MG63 (cell line): ENCODE results near the gene EIF2AK3. TPM values are rescaled to one million over a fixed set of nuclear protein-coding genes. Genes with fewer than 3 reads are reported as not detected.
"Not testable (repeated sequence)": the region's sequence is repeated elsewhere in the genome, so short reads cannot be mapped to it uniquely, and the experiment has no call there.

ENCODE experiments used
- DNase-seq: peaks from one replicate; pipeline ENCODE4 v3.0.0-alpha.2; 2020
- H3K27me3 ChIP-seq: fragments of 250-450 bp; sonication (Bioruptor Pico); 2 replicates; pipeline ENCODE4 v1.5.1; 2020; ENCODE audit warnings: mild to moderate bottlenecking, moderate library complexity
- H3K36me3 ChIP-seq: fragments of 250-450 bp; sonication (Bioruptor Pico); 2 replicates; pipeline ENCODE4 v1.5.1; 2020; ENCODE audit warnings: mild to moderate bottlenecking, moderate library complexity
- H3K4me3 ChIP-seq: fragments of 250-450 bp; sonication (Bioruptor Pico); 2 replicates; pipeline ENCODE4 v1.5.1; 2020; ENCODE audit warnings: mild to moderate bottlenecking, moderate library complexity
- H3K9me3 ChIP-seq: fragments of 250-450 bp; sonication (Bioruptor Pico); 2 replicates; pipeline ENCODE4 v1.5.1; 2020; ENCODE audit warnings: mild to moderate bottlenecking, moderate library complexity
- total RNA-seq: library from RNA; depleted of rRNA; stranded (reverse); fragments of >200 nt; shearing (Covaris generic); gene quantifications from 2 replicates; pipeline ENCODE4 v1.2.3, GENCODE V29; 2014; ENCODE audit warnings: low replicate concordance

Gene EIF2AK3
- total RNA-seq, 1 experiment from 2014 or later = 10.4 TPM

DNA sequence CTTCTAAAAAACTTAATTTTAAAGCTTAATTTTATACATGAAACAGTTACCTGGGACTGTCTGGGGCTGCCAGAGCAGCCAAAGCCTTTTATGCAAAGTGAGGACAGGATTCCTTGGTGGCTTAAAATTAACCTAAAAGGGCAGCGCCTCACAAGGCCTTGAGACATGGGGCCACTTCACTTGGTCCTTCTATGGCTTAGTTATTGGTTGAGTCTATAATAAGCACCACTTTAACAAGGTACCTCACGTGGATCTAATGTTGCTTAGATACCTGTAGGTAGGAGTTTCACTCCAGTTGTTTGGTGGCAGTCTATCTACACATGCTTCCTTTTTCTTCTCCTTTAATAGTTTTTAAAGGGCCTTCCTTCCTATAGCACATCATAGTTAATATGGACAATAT, 51.6 kb downstream of the EIF2AK3 start:
- H3K9me3 ChIP-seq = no peaks in the 10 kb centered on the region
- H3K27me3 ChIP-seq = no peaks in the 10 kb centered on the region
- no peak overlapping the region for H3K4me3 ChIP-seq
- peaks cover 43% of the 10 kb centered on the region for H3K36me3 ChIP-seq
- no peak for DNase-seq

- Histone ChIP-seq H3K27me3 (no peaks in the 10 kb centered on the region), H3K36me3 (peaks cover 48% of the 10 kb centered on the region), H3K4me3 (no peak overlapping the region), H3K9me3 (no peaks in the 10 kb centered on the region)
- DNase-seq = no peak
These were observed 52.2 kb downstream of the EIF2AK3 start for GRCh38 chr2:88575051-88575450.

DNA sequence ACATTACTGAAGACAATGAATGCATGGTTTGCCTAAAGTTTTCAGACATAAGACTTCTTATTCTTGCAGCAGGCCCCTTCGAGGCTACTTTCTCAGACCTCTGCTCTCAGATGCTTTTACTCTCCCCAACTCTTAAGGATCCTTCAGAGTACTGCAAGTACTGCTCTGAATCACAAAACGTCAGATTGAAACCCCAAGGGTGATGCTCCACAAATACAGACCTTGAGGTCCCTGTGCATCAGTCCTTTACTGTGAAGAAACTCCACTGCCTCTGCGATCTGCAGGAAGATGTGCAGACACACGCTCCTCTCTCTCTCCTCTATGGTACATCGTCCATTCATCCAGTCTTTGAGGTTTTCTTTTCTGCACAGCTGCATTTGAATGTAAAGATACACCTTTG, 52.8 kb downstream of the EIF2AK3 start:
- DNase-seq = no peak
- Histone ChIP-seq H3K4me3 (no peak overlapping the region), H3K36me3 (peaks cover 50% of the 10 kb centered on the region), H3K27me3 (no peaks in the 10 kb centered on the region), H3K9me3 (no peaks in the 10 kb centered on the region)

GRCh38 chr2:88568179-88568578, 59.1 kb downstream of the EIF2AK3 start:
- no peaks in the 10 kb centered on the region for H3K9me3 ChIP-seq
- H3K27me3 ChIP-seq = no peaks in the 10 kb centered on the region
- peaks cover 22% of the 10 kb centered on the region for H3K36me3 ChIP-seq
- H3K4me3 ChIP-seq = no peak overlapping the region
- DNase-seq = no peak

DNA sequence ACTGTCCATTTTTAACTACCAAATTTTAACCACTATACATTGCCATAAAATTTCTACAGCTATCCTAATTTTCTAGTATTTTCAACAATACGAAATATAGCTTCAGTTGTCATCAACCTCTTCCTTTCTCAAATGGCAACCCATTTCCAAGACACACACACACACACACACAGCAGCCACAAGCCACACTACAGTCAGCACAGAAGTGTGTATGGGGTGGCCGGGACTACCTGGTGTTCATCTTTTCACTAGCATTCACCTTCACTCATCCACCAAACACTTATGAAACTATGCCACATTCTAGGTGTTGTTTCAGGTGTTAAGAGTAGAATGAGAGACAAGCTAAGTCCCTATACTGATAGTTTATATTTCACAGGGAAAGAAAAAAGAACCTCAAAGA, 62.9 kb downstream of the EIF2AK3 start:
- DNase-seq = no peak
- H3K27me3 ChIP-seq = no peaks in the 10 kb centered on the region
- peaks cover 16% of the 10 kb centered on the region for H3K36me3 ChIP-seq
- H3K9me3 ChIP-seq = no peaks in the 10 kb centered on the region
- H3K4me3 ChIP-seq = no peak overlapping the region

DNA sequence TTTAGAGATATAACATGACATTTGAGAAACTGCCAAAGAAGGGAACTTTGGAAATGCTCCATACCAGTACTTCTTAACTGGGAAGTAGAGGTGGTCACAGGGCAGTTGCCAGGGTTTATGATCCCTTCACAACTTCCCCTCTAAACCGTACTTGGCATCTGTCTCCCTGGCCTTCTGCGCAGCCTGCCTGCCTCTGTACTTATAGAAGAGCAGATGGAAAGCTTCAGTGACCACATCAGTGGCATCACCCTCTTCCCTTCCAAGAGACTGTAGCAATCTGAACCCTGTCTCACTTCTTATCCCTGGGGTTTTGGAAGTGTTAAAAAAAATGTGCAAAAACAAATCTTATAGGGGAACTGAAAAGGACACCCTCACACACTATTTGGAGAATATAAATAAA, 64.1 kb downstream of the EIF2AK3 start:
- no peaks in the 10 kb centered on the region for H3K9me3 ChIP-seq
- H3K4me3 ChIP-seq = no peak overlapping the region
- peaks cover 15% of the 10 kb centered on the region for H3K36me3 ChIP-seq
- H3K27me3 ChIP-seq = no peaks in the 10 kb centered on the region
- no peak for DNase-seq

DNA sequence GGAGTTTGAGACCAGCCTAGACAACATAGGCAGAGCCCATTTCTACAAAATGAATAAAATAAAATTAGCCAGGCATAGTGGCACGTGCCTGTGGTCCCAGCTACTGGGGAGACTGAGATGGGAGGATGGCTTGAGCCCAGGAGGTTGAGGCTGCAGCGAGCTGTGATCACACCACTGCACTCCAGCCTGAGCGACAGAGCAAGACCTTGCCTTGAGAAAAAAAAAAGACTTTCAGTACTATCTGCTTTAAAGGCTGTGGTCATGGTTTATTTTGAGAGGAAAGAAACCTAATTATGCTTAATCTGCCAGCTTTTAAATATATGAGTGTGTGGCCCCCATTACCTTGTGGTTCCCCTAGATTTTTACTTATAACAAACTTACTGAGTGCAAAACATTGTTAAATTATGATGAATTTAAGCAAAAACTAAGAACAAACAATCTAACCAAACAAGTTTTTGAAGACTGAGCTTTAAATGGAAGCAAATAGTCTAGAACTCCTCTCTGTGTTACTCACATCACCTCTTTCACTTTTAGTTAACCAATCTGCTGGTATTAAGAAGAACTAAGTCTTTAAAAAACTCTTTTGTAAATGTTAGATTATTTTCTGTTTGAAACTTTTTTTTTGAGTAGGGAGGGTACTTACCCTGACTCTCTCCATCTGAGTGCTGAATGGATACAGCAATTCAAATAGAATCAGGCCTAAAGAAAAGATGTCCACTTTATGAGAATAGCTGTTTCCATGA, 65.4 kb downstream of the EIF2AK3 start:
- peaks cover 21% of the 10 kb centered on the region for H3K36me3 ChIP-seq
- no peaks in the 10 kb centered on the region for H3K9me3 ChIP-seq
- DNase-seq = no peak
- no peak overlapping the region for H3K4me3 ChIP-seq
- H3K27me3 ChIP-seq = no peaks in the 10 kb centered on the region

DNA sequence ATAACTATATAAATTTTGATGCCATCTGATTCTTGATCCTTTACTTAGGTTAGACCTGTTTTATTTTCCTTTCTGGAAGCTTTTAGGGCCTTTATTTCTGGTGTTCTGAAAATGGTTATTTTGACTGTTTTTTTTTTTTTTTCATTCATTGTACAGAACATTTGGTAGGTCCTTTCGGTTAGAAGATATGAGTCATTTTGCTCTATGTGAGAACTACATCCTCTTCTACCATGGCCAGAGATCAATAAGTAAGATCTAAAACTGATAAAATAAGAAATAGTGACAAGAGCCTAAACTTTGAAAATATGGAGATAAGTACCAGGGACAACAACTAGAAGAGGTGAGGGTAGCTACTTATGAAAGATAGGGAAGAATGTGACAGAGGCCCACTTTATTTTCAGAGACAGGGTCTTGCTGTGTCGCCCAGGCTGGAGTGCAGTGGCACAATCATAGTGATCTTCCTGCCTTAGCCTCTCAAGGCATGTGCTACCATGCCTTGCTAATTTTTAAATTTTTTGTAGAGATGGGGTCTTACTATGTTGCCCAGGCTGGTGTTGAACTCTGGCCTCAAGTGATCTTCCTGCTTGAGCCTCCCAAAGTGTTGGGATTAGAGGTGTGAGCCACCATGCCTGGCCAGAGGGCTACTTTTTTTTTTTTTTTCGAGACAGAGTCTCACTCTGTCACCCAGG, 66.5 kb downstream of the EIF2AK3 start:
- DNase-seq = no peak
- H3K9me3 ChIP-seq = no peaks in the 10 kb centered on the region
- H3K27me3 ChIP-seq = no peaks in the 10 kb centered on the region
- no peak overlapping the region for H3K4me3 ChIP-seq
- peaks cover 21% of the 10 kb centered on the region for H3K36me3 ChIP-seq

DNA sequence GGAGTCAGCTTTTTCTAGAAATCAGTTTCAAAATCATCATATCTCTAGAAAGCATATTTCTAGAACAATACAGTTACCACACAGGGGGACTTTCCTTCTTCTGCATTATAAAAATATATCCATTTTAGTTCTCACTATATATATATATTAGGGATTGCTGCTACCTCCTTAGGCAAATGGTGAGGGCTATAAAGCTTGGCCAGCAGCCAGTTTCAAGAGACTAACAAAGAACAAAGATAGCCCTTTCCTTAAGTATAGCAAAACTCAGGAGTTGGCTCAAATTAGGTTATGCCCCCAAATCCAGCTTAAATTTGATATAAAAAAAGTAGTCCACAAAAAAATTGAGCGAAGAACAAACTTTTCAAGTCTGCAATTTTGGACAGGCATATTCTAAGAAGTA, 70.0 kb downstream of the EIF2AK3 start:
- Histone ChIP-seq H3K4me3 (no peak overlapping the region), H3K27me3 (no peaks in the 10 kb centered on the region), H3K36me3 (peaks cover 14% of the 10 kb centered on the region), H3K9me3 (no peaks in the 10 kb centered on the region)
- no peak for DNase-seq

GRCh38 chr2:88556026-88556425, 71.2 kb downstream of the EIF2AK3 start:
- Histone ChIP-seq H3K9me3 (no peaks in the 10 kb centered on the region), H3K4me3 (no peak overlapping the region), H3K27me3 (no peaks in the 10 kb centered on the region), H3K36me3 (peaks cover 8% of the 10 kb centered on the region)
- DNase-seq = no peak

GRCh38 chr2:88554189-88554588, 73.1 kb downstream of the EIF2AK3 start:
- Histone ChIP-seq H3K9me3 (no peaks in the 10 kb centered on the region), H3K36me3 (peaks cover 5% of the 10 kb centered on the region), H3K27me3 (no peaks in the 10 kb centered on the region), H3K4me3 (no peak overlapping the region)
- DNase-seq = no peak

- H3K36me3 ChIP-seq = no peaks in the 10 kb centered on the region
- no peaks in the 10 kb centered on the region for H3K9me3 ChIP-seq
- H3K27me3 ChIP-seq = no peaks in the 10 kb centered on the region
- no peak for DNase-seq
- no peak overlapping the region for H3K4me3 ChIP-seq
These were observed 77.5 kb downstream of the EIF2AK3 start for GRCh38 chr2:88549616-88550292.

DNA sequence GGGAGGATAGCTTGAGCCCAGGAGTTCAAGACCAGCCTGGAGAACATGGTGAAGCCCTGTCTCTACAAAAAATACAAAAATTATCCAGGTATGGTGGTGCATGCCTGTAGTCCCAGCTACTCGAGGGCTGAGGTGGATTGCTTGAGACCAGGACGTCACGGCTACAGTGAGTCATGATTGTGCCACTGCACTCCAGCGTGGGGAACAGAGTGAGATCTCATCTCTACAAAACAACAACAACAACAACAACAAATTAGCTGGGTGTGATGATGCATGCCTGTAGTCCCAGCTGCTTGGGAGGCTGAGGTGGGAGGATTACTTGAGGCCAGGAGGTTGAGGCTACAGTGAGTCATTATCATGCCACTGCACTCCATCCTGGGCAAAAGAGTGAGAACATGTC, 81.0 kb downstream of the EIF2AK3 start:
- H3K27me3 ChIP-seq, H3K9me3 ChIP-seq, H3K36me3 ChIP-seq, H3K4me3 ChIP-seq, DNase-seq: not testable (repeated sequence)

DNA sequence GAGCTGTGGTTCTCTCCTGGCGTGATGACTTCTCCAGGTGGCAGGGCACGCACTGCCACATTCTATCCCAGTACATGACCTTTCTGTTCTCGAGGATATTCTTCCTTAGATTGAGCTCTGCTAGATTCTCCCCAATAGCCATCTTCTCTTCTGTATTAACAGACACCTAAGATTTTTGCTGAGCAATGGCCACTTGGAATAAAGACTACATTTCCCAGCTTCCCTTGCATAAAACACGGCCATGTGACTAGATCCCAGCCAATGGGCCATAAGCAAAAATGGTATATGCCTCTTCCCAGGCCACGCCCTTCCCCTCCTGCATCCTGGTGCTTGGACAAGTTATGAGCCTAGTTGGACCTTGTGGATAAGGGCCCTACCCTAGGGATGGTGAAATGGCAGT, 82.1 kb downstream of the EIF2AK3 start:
- Histone ChIP-seq H3K4me3 (no peak overlapping the region), H3K9me3 (no peaks in the 10 kb centered on the region), H3K27me3 (no peaks in the 10 kb centered on the region), H3K36me3 (no peaks in the 10 kb centered on the region)
- DNase-seq = peak; percentile 59

DNA sequence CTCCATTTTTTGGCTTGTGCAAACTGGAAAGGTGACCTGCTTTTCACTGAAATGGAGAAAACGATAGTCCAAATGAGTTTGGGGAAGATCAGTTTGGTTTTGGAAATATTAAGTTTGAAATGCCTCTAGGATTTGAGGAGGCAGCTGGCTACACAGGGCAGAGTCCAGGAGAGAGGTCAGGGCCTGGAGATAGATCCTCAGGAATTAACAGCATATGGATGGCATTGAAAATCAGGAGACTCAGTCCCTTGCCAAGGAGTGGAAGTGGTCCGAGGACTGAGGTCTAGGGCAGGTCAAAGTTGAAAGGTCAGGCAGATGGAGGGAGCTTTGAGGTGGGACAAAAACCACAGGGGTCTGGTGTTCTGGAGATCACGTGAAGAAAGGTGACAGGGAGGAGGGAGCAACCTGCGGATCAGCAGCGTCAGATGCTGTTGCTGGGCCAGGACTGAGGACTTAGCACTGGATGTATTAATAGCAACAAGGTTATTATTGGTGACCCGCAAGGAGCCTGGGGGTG, 83.7 kb downstream of the EIF2AK3 start:
- H3K27me3 ChIP-seq = no peaks in the 10 kb centered on the region
- no peaks in the 10 kb centered on the region for H3K36me3 ChIP-seq
- H3K4me3 ChIP-seq = no peak overlapping the region
- DNase-seq = no peak
- no peaks in the 10 kb centered on the region for H3K9me3 ChIP-seq

DNA sequence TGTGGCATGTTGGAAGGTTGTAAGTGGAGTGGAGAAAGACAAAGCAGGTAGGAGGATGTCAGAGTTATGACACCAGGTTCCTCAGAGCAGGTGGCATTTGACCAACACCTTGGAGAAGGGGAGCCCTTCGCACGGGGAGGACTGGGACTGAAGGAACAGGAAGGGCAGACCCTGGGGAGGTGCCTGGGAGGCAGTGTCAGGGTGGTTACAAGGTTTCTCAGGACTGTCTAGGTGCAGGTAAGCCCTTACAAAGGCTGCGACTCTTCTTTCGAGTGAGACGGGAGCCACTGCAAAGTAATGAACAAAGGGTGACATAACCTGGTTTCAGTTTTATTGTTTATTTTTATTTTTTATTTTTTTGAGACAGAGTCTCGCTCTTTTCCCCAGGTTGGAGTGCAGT, 84.6 kb downstream of the EIF2AK3 start:
- H3K9me3 ChIP-seq = no peaks in the 10 kb centered on the region
- no peaks in the 10 kb centered on the region for H3K36me3 ChIP-seq
- no peaks in the 10 kb centered on the region for H3K27me3 ChIP-seq
- H3K4me3 ChIP-seq = no peak overlapping the region
- no peak for DNase-seq

GRCh38 chr2:88540346-88540745, 86.9 kb downstream of the EIF2AK3 start:
- no peaks in the 10 kb centered on the region for H3K36me3 ChIP-seq
- no peaks in the 10 kb centered on the region for H3K27me3 ChIP-seq
- DNase-seq = peak; percentile 54
- no peaks in the 10 kb centered on the region for H3K9me3 ChIP-seq
- no peak overlapping the region for H3K4me3 ChIP-seq
